ENCODE measurements around the gene C6orf47. TPM values are rescaled to one million over a fixed set of nuclear protein-coding genes. Genes with fewer than 3 reads are reported as not detected.

Gene C6orf47
- total and polyA plus RNA-seq, 2 experiments from 2014 or later = 19.4 to 20.3 TPM

- H4K20me1 ChIP-seq (ENCODE audit: insufficient read depth) = no peaks in the 10 kb centered on the region
- H3K9me3 ChIP-seq (ENCODE audit: low read depth) = no peaks in the 10 kb centered on the region
- no peak within 1 kb of the TSS for H3K9ac ChIP-seq
- no peaks in the 10 kb centered on the region for H3K36me3 ChIP-seq (ENCODE audit: low read depth)
- H3K79me2 ChIP-seq (ENCODE audit: insufficient read depth) = no peaks in the 10 kb centered on the region
- no peak within 1 kb of the TSS for H3K27ac ChIP-seq
- no peak for DNase-seq
- H3F3A ChIP-seq (ENCODE audit: insufficient read depth) = peaks cover 10% of the 10 kb centered on the region
- no peaks in the 10 kb centered on the region for H3K9me2 ChIP-seq (ENCODE audit: insufficient read depth)
- H2AFZ ChIP-seq = no peak within 1 kb of the TSS
- WGBS, 2 experiments (ENCODE audit: low coverage in 1 of 2, low lambda C conversion rate in 2 of 2, missing lambda C conversion rate in 2 of 2) = 59 to 68% methylated on average over 6 of the region's 6 CpGs
- H3K4me2 ChIP-seq (ENCODE audit: unreplicated experiment) = no peak within 1 kb of the TSS
- H3K4me1 ChIP-seq (ENCODE audit: insufficient read depth) = no peaks in the 10 kb centered on the region
- in situ Hi-C loops (cut with MboI) = no loop called here
- no peaks in the 10 kb centered on the region for H3K27me3 ChIP-seq (replicated peaks; ENCODE audit: insufficient read depth)
- no peak for TF ChIP-seq EZH2phosphoT487 (IDR thresholded peaks at IDR 0.05; ENCODE audit: insufficient read depth, low read depth)
- no peak for TF ChIP-seq EZH2 (IDR thresholded peaks at IDR 0.05; ENCODE audit: insufficient read depth, poor library complexity, severe bottlenecking)
- H3K4me3 ChIP-seq = no peak within 1 kb of the TSS
Measured at GRCh38 chr6:31614684-31615578, 45.6 kb downstream of the C6orf47 start, which contains the start of gene AIF1. TSS of gene AIF1 (plus strand) at chr6:31615234. CDS start at chr6:31615330, 96 bp downstream.

- Histone ChIP-seq H2AFZ (no peak overlapping the region), H3K27ac (no peak overlapping the region), H3K9ac (no peak overlapping the region), H3F3A (ENCODE audit: insufficient read depth) (peaks cover 4% of the 10 kb centered on the region), H3K9me2 (ENCODE audit: insufficient read depth) (no peaks in the 10 kb centered on the region), H3K4me2 (ENCODE audit: unreplicated experiment) (no peak overlapping the region), H3K27me3 (replicated peaks; ENCODE audit: insufficient read depth) (no peaks in the 10 kb centered on the region), H3K79me2 (ENCODE audit: insufficient read depth) (no peaks in the 10 kb centered on the region), H3K9me3 (ENCODE audit: low read depth) (no peaks in the 10 kb centered on the region), H4K20me1 (ENCODE audit: insufficient read depth) (no peaks in the 10 kb centered on the region), H3K4me1 (ENCODE audit: insufficient read depth) (no peaks in the 10 kb centered on the region), H3K36me3 (ENCODE audit: low read depth) (no peaks in the 10 kb centered on the region), H3K4me3 (no peak overlapping the region)
- 79 to 88% methylated on average over 8 of the region's 8 CpGs for WGBS, 2 experiments (ENCODE audit: low coverage in 1 of 2, low lambda C conversion rate in 2 of 2, missing lambda C conversion rate in 2 of 2)
- in situ Hi-C loops (cut with MboI) = no loop called here
- TF ChIP-seq EZH2phosphoT487 (IDR thresholded peaks at IDR 0.05; ENCODE audit: insufficient read depth, low read depth) (no peak), EZH2 (IDR thresholded peaks at IDR 0.05; ENCODE audit: insufficient read depth, poor library complexity, severe bottlenecking) (no peak)
- DNase-seq = no peak
Measured at GRCh38 chr6:31614075-31614619, 46.4 kb downstream of the C6orf47 start.

- in situ Hi-C loops (cut with MboI) = no loop called here
- Histone ChIP-seq H2AFZ (no peak overlapping the region), H3K9me3 (ENCODE audit: low read depth) (no peaks in the 10 kb centered on the region), H4K20me1 (ENCODE audit: insufficient read depth) (no peaks in the 10 kb centered on the region), H3K36me3 (ENCODE audit: low read depth) (no peaks in the 10 kb centered on the region), H3K9me2 (ENCODE audit: insufficient read depth) (no peaks in the 10 kb centered on the region), H3K4me1 (ENCODE audit: insufficient read depth) (no peaks in the 10 kb centered on the region), H3K4me3 (no peak overlapping the region), H3K4me2 (ENCODE audit: unreplicated experiment) (no peak overlapping the region), H3F3A (ENCODE audit: insufficient read depth) (no peaks in the 10 kb centered on the region; the same call in 1 of the 2 replicates), H3K79me2 (ENCODE audit: insufficient read depth) (no peaks in the 10 kb centered on the region), H3K27ac (no peak overlapping the region), H3K27me3 (replicated peaks; ENCODE audit: insufficient read depth) (no peaks in the 10 kb centered on the region), H3K9ac (no peak overlapping the region)
- no peak for TF ChIP-seq EZH2phosphoT487 (IDR thresholded peaks at IDR 0.05; ENCODE audit: insufficient read depth, low read depth)
- no peak for TF ChIP-seq EZH2 (IDR thresholded peaks at IDR 0.05; ENCODE audit: insufficient read depth, poor library complexity, severe bottlenecking)
- peak; percentile 20 for DNase-seq
- WGBS, 2 experiments (ENCODE audit: low coverage in 1 of 2, low lambda C conversion rate in 2 of 2, missing lambda C conversion rate in 2 of 2) = 10 to 12% methylated on average over 4 of the region's 4 CpGs
Measured at GRCh38 chr6:31610968-31611367, 49.6 kb downstream of the C6orf47 start.

- Histone ChIP-seq H3K27me3 (replicated peaks; ENCODE audit: insufficient read depth) (no peaks in the 10 kb centered on the region), H3K36me3 (ENCODE audit: low read depth) (no peaks in the 10 kb centered on the region), H2AFZ (no peak overlapping the region), H4K20me1 (ENCODE audit: insufficient read depth) (no peaks in the 10 kb centered on the region), H3K79me2 (ENCODE audit: insufficient read depth) (no peaks in the 10 kb centered on the region), H3K9me3 (ENCODE audit: low read depth) (no peaks in the 10 kb centered on the region), H3K4me3 (no peak overlapping the region), H3K9me2 (ENCODE audit: insufficient read depth) (no peaks in the 10 kb centered on the region), H3K9ac (no peak overlapping the region), H3K4me2 (ENCODE audit: unreplicated experiment) (no peak overlapping the region), H3K4me1 (ENCODE audit: insufficient read depth) (no peaks in the 10 kb centered on the region), H3F3A (ENCODE audit: insufficient read depth) (no peaks in the 10 kb centered on the region; the same call in 1 of the 2 replicates), H3K27ac (no peak overlapping the region)
- in situ Hi-C loops (cut with MboI) = no loop called here
- DNase-seq = no peak
- no peak for TF ChIP-seq EZH2phosphoT487 (IDR thresholded peaks at IDR 0.05; ENCODE audit: insufficient read depth, low read depth)
- no peak for TF ChIP-seq EZH2 (IDR thresholded peaks at IDR 0.05; ENCODE audit: insufficient read depth, poor library complexity, severe bottlenecking)
- WGBS, 2 experiments (ENCODE audit: low coverage in 1 of 2, low lambda C conversion rate in 2 of 2, missing lambda C conversion rate in 2 of 2) = 66% methylated on average over 8 of the region's 8 CpGs
Measured at GRCh38 chr6:31609519-31610406, 50.8 kb downstream of the C6orf47 start.

Small RNA genes lying within 50 kb of the gene (microRNA-seq; reads per million reads assigned to microRNA genes)
- gene MIR4646 (ENCODE audit: borderline number of aligned reads) (not detected), gene MIR6832 (ENCODE audit: borderline number of aligned reads) (not detected)

Small RNA genes lying within 50 kb of the gene (small RNA-seq; reads per million reads assigned to genes)
- not detected for gene MIR4646 (ENCODE audit: low read depth, low replicate concordance)
- not detected for gene MIR6832 (ENCODE audit: low read depth, low replicate concordance)
- not detected for gene RF00019 (ENCODE audit: low read depth, low replicate concordance)
- gene SNORA38 (ENCODE audit: low read depth, low replicate concordance) = 2.9 reads per million, percentile 72 among the genes with 10 or more reads in this experiment
- not detected for gene UQCRHP1 (ENCODE audit: low read depth, low replicate concordance)

Other genes with a start within 250 kb of the C6orf47 start
Only the 30 nearest of the 37 such genes appear.
- not detected in 2 replicates for gene MCCD1, start 131.8 kb downstream of the C6orf47 start, total RNA-seq (2014; rRNA removed; shearing (Covaris generic))
- gene MCCD1, start 131.8 kb downstream of the C6orf47 start, polyA plus RNA-seq (2016; fragmentation: Nextera tagmentation; extraction: Ambion mirVana) = not detected in 2 replicates
- gene DDX39B, start 118.8 kb downstream of the C6orf47 start, total RNA-seq (2014; rRNA removed; shearing (Covaris generic)) = 319 and 415 TPM in 2 replicates
- 197 and 204 TPM in 2 replicates for gene DDX39B, start 118.8 kb downstream of the C6orf47 start, polyA plus RNA-seq (2016; fragmentation: Nextera tagmentation; extraction: Ambion mirVana)
- 0.89 and 1.8 TPM in 2 replicates for gene ATP6V1G2, start 114.2 kb downstream of the C6orf47 start, total RNA-seq (2014; rRNA removed; shearing (Covaris generic))
- 2.8 and 3.5 TPM in 2 replicates for gene ATP6V1G2, start 114.2 kb downstream of the C6orf47 start, polyA plus RNA-seq (2016; fragmentation: Nextera tagmentation; extraction: Ambion mirVana)
- 20.4 and 22.9 TPM in 2 replicates for gene NFKBIL1, start 113.2 kb downstream of the C6orf47 start, total RNA-seq (2014; rRNA removed; shearing (Covaris generic))
- gene NFKBIL1, start 113.2 kb downstream of the C6orf47 start, polyA plus RNA-seq (2016; fragmentation: Nextera tagmentation; extraction: Ambion mirVana) = 12.3 and 15.0 TPM in 2 replicates
- not detected in 2 replicates for gene LTA, start 88.5 kb downstream of the C6orf47 start, total RNA-seq (2014; rRNA removed; shearing (Covaris generic))
- not detected in 2 replicates for gene LTA, start 88.5 kb downstream of the C6orf47 start, polyA plus RNA-seq (2016; fragmentation: Nextera tagmentation; extraction: Ambion mirVana)
- not detected in 2 replicates for gene TNF, start 85.2 kb downstream of the C6orf47 start, total RNA-seq (2014; rRNA removed; shearing (Covaris generic))
- 0.11 TPM in 1 of 2 replicates, not detected in the other for gene TNF, start 85.2 kb downstream of the C6orf47 start, polyA plus RNA-seq (2016; fragmentation: Nextera tagmentation; extraction: Ambion mirVana)
- not detected in 2 replicates for gene LTB, start 78.4 kb downstream of the C6orf47 start, total RNA-seq (2014; rRNA removed; shearing (Covaris generic))
- gene LTB, start 78.4 kb downstream of the C6orf47 start, polyA plus RNA-seq (2016; fragmentation: Nextera tagmentation; extraction: Ambion mirVana) = 0.23 TPM in 1 of 2 replicates, not detected in the other
- not detected in 2 replicates for gene LST1, start 74.5 kb downstream of the C6orf47 start, total RNA-seq (2014; rRNA removed; shearing (Covaris generic))
- gene LST1, start 74.5 kb downstream of the C6orf47 start, polyA plus RNA-seq (2016; fragmentation: Nextera tagmentation; extraction: Ambion mirVana) = not detected in 2 replicates
- not detected in 2 replicates for gene NCR3, start 67.8 kb downstream of the C6orf47 start, total RNA-seq (2014; rRNA removed; shearing (Covaris generic))
- not detected in 2 replicates for gene NCR3, start 67.8 kb downstream of the C6orf47 start, polyA plus RNA-seq (2016; fragmentation: Nextera tagmentation; extraction: Ambion mirVana)
- gene AIF1, start 45.5 kb downstream of the C6orf47 start, total RNA-seq (2014; rRNA removed; shearing (Covaris generic)) = not detected in 2 replicates
- gene AIF1, start 45.5 kb downstream of the C6orf47 start, polyA plus RNA-seq (2016; fragmentation: Nextera tagmentation; extraction: Ambion mirVana) = not detected in 2 replicates
- 46.0 and 50.5 TPM in 2 replicates for gene PRRC2A, start 40.1 kb downstream of the C6orf47 start, total RNA-seq (2014; rRNA removed; shearing (Covaris generic))
- 42.5 and 47.2 TPM in 2 replicates for gene PRRC2A, start 40.1 kb downstream of the C6orf47 start, polyA plus RNA-seq (2016; fragmentation: Nextera tagmentation; extraction: Ambion mirVana)
- gene BAG6, start 8.1 kb downstream of the C6orf47 start, total RNA-seq (2014; rRNA removed; shearing (Covaris generic)) = 161 and 198 TPM in 2 replicates
- 88.2 and 90.8 TPM in 2 replicates for gene BAG6, start 8.1 kb downstream of the C6orf47 start, polyA plus RNA-seq (2016; fragmentation: Nextera tagmentation; extraction: Ambion mirVana)
- gene APOM, start 4.9 kb downstream of the C6orf47 start, total RNA-seq (2014; rRNA removed; shearing (Covaris generic)) = 0.76 and 3.3 TPM in 2 replicates
- gene APOM, start 4.9 kb downstream of the C6orf47 start, polyA plus RNA-seq (2016; fragmentation: Nextera tagmentation; extraction: Ambion mirVana) = 5.6 and 5.9 TPM in 2 replicates
- 10.6 and 11.3 TPM in 2 replicates for gene GPANK1, start 4.2 kb upstream of the C6orf47 start, total RNA-seq (2014; rRNA removed; shearing (Covaris generic))
- gene GPANK1, start 4.2 kb upstream of the C6orf47 start, polyA plus RNA-seq (2016; fragmentation: Nextera tagmentation; extraction: Ambion mirVana) = 19.3 and 20.0 TPM in 2 replicates
- 186 and 256 TPM in 2 replicates for gene CSNK2B, start 5.3 kb upstream of the C6orf47 start, total RNA-seq (2014; rRNA removed; shearing (Covaris generic))
- 224 and 229 TPM in 2 replicates for gene CSNK2B, start 5.3 kb upstream of the C6orf47 start, polyA plus RNA-seq (2016; fragmentation: Nextera tagmentation; extraction: Ambion mirVana)
- gene LY6G5B, start 9.2 kb upstream of the C6orf47 start, total RNA-seq (2014; rRNA removed; shearing (Covaris generic)) = 2.7 and 7.5 TPM in 2 replicates
- 3.9 and 5.9 TPM in 2 replicates for gene LY6G5B, start 9.2 kb upstream of the C6orf47 start, polyA plus RNA-seq (2016; fragmentation: Nextera tagmentation; extraction: Ambion mirVana)
- gene LY6G5C, start 20.3 kb upstream of the C6orf47 start, total RNA-seq (2014; rRNA removed; shearing (Covaris generic)) = 1.7 TPM in 1 of 2 replicates, not detected in the other
- 5.0 and 5.1 TPM in 2 replicates for gene LY6G5C, start 20.3 kb upstream of the C6orf47 start, polyA plus RNA-seq (2016; fragmentation: Nextera tagmentation; extraction: Ambion mirVana)
- 54.0 and 59.9 TPM in 2 replicates for gene ABHD16A, start 42.5 kb upstream of the C6orf47 start, total RNA-seq (2014; rRNA removed; shearing (Covaris generic))
- gene ABHD16A, start 42.5 kb upstream of the C6orf47 start, polyA plus RNA-seq (2016; fragmentation: Nextera tagmentation; extraction: Ambion mirVana) = 48.0 and 48.5 TPM in 2 replicates
- not detected in 2 replicates for gene LY6G6F, start 46.1 kb upstream of the C6orf47 start, total RNA-seq (2014; rRNA removed; shearing (Covaris generic))
- not detected in 2 replicates for gene LY6G6F, start 46.1 kb upstream of the C6orf47 start, polyA plus RNA-seq (2016; fragmentation: Nextera tagmentation; extraction: Ambion mirVana)
- not detected in 2 replicates for gene LY6G6D, start 54.6 kb upstream of the C6orf47 start, total RNA-seq (2014; rRNA removed; shearing (Covaris generic))
- not detected in 2 replicates for gene LY6G6D, start 54.6 kb upstream of the C6orf47 start, polyA plus RNA-seq (2016; fragmentation: Nextera tagmentation; extraction: Ambion mirVana)
- gene LY6G6C, start 61.0 kb upstream of the C6orf47 start, total RNA-seq (2014; rRNA removed; shearing (Covaris generic)) = not detected in 2 replicates
- not detected in 2 replicates for gene LY6G6C, start 61.0 kb upstream of the C6orf47 start, polyA plus RNA-seq (2016; fragmentation: Nextera tagmentation; extraction: Ambion mirVana)
- not detected in 2 replicates for gene MPIG6B, start 62.6 kb upstream of the C6orf47 start, total RNA-seq (2014; rRNA removed; shearing (Covaris generic))
- not detected in 2 replicates for gene MPIG6B, start 62.6 kb upstream of the C6orf47 start, polyA plus RNA-seq (2016; fragmentation: Nextera tagmentation; extraction: Ambion mirVana)
- gene DDAH2, start 68.5 kb upstream of the C6orf47 start, total RNA-seq (2014; rRNA removed; shearing (Covaris generic)) = 76.6 and 93.3 TPM in 2 replicates
- 77.7 and 90.2 TPM in 2 replicates for gene DDAH2, start 68.5 kb upstream of the C6orf47 start, polyA plus RNA-seq (2016; fragmentation: Nextera tagmentation; extraction: Ambion mirVana)
- gene CLIC1, start 75.8 kb upstream of the C6orf47 start, total RNA-seq (2014; rRNA removed; shearing (Covaris generic)) = 447 and 576 TPM in 2 replicates
- 784 and 791 TPM in 2 replicates for gene CLIC1, start 75.8 kb upstream of the C6orf47 start, polyA plus RNA-seq (2016; fragmentation: Nextera tagmentation; extraction: Ambion mirVana)
- 4.3 and 7.1 TPM in 2 replicates for gene MSH5, start 79.2 kb upstream of the C6orf47 start, total RNA-seq (2014; rRNA removed; shearing (Covaris generic))
- 2.0 and 2.9 TPM in 2 replicates for gene MSH5, start 79.2 kb upstream of the C6orf47 start, polyA plus RNA-seq (2016; fragmentation: Nextera tagmentation; extraction: Ambion mirVana)
- gene SAPCD1, start 101.9 kb upstream of the C6orf47 start, total RNA-seq (2014; rRNA removed; shearing (Covaris generic)) = 2.5 TPM in 1 of 2 replicates, not detected in the other
- 0.85 and 1.3 TPM in 2 replicates for gene SAPCD1, start 101.9 kb upstream of the C6orf47 start, polyA plus RNA-seq (2016; fragmentation: Nextera tagmentation; extraction: Ambion mirVana)
- gene VWA7, start 116.5 kb upstream of the C6orf47 start, total RNA-seq (2014; rRNA removed; shearing (Covaris generic)) = 0.54 TPM in 1 of 2 replicates, not detected in the other
- 0.37 and 0.56 TPM in 2 replicates for gene VWA7, start 116.5 kb upstream of the C6orf47 start, polyA plus RNA-seq (2016; fragmentation: Nextera tagmentation; extraction: Ambion mirVana)
- gene VARS1, start 135.0 kb upstream of the C6orf47 start, total RNA-seq (2014; rRNA removed; shearing (Covaris generic)) = 47.6 and 66.4 TPM in 2 replicates
- 39.1 and 39.8 TPM in 2 replicates for gene VARS1, start 135.0 kb upstream of the C6orf47 start, polyA plus RNA-seq (2016; fragmentation: Nextera tagmentation; extraction: Ambion mirVana)
- 32.5 and 40.3 TPM in 2 replicates for gene LSM2, start 146.2 kb upstream of the C6orf47 start, total RNA-seq (2014; rRNA removed; shearing (Covaris generic))
- 48.4 and 52.3 TPM in 2 replicates for gene LSM2, start 146.2 kb upstream of the C6orf47 start, polyA plus RNA-seq (2016; fragmentation: Nextera tagmentation; extraction: Ambion mirVana)
- 1.3 and 1.7 TPM in 2 replicates for gene HSPA1L, start 154.5 kb upstream of the C6orf47 start, total RNA-seq (2014; rRNA removed; shearing (Covaris generic))
- 0.85 and 0.91 TPM in 2 replicates for gene HSPA1L, start 154.5 kb upstream of the C6orf47 start, polyA plus RNA-seq (2016; fragmentation: Nextera tagmentation; extraction: Ambion mirVana)

Measured in GM23248 (cell line).